Epithelial cell of proximal tubule (primary cell): ENCODE measurements around the gene GRB7. TPM values are rescaled to one million over a fixed set of nuclear protein-coding genes. Genes with fewer than 3 reads are reported as not detected.

ENCODE experiments used
- DNase-seq: peaks from one replicate; pipeline ENCODE4 v3.0.0-alpha.2; 2011; ENCODE audit warnings: low read depth
- H3K4me3 ChIP-seq: 2 replicates; pipeline ENCODE4 v1.5.1; 2011; ENCODE audit warnings: low read depth, mild to moderate bottlenecking, low read length
- CTCF ChIP-seq: conservative IDR thresholded peaks from 2 replicates; pipeline ENCODE4 v1.5.1; 2012; ENCODE audit warnings: low read depth, mild to moderate bottlenecking, low read length
- total RNA-seq: library from RNA; depleted of rRNA; stranded (reverse); fragments of >200 nt; gene quantifications from 2 replicates; pipeline ENCODE4 v1.2.3, GENCODE V29; 2015

The GRB7 gene
- total RNA-seq, 1 donor from 2014 or later = 42.0 TPM

GRCh38 chr17:39781861-39782213 lies 44.1 kb downstream of the GRB7 start:
- TF ChIP-seq CTCF = no peak
- no peak overlapping the region for H3K4me3 ChIP-seq
- DNase-seq = no peak

- no peak for DNase-seq
- H3K4me3 ChIP-seq = no peak overlapping the region
- no peak for TF ChIP-seq CTCF
Measured at GRCh38 chr17:39782481-39782880, 44.7 kb downstream of the GRB7 start.

GRCh38 chr17:39782980-39783379 lies 45.2 kb downstream of the GRB7 start:
- no peak for DNase-seq

DNA sequence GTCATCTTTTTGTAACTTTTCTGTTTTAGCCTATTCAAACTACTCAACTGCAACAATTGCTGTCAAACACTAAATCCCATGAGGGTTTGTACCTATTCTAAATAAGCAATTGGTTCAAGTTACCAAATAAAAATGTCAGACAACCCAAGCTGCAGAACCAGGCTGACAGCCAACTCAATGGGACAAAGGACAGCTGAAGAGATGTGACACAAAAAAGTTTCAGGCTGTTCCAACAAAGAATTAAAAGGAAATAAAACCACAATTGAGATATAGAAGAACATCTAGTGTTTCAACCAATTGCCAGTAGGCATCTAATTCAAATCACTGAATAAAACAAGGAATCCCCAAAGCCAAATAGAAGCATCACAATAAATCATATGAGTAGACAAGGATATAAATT lies 49.3 kb downstream of the GRB7 start:
- no peak overlapping the region for H3K4me3 ChIP-seq
- no peak for DNase-seq
- TF ChIP-seq CTCF = no peak

More at GRCh38 chr17:39782980-39783379, 45.2 kb downstream of the GRB7 start:
- no peak for TF ChIP-seq CTCF
- H3K4me3 ChIP-seq = no peak overlapping the region

DNA sequence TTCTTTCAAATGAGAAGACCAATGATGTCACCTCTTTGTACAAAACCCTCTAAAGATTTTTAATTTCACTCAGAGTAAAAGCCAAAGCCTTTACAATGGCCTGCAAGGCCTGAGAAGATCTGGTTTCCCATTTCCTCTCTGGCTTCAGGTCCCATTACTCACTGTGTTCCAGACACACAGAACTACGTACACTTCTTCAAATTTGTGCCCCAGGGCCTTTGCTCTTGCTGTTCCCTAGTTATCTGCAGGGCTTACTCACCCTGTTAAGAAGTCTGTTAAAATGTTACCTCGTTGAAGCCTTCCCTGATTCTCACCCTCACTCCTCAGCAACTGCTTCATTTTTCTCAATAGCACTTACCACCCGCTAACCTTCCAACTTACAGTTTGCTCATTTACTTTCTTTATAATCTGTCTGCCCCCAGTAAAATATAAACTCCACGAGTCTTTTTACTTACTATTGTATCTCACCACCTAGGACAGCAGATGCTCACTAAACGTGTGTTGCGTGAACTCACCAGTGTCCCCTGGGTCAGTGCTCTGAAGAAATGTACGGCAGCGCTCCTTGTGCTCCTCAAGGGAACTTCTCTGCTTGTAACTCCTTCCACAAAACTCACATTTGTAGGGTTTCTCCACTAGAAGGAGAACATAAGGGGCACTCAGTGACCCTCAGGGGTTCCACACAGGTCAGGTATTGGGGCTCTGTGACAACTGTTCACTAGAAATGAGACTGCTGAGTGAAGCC lies 50.2 kb downstream of the GRB7 start:
- DNase-seq = no peak
- no peak overlapping the region for H3K4me3 ChIP-seq
- TF ChIP-seq CTCF = no peak

- no peak overlapping the region for H3K4me3 ChIP-seq
- no peak for TF ChIP-seq CTCF
- no peak for DNase-seq
Measured at GRCh38 chr17:39791111-39791992, 53.6 kb downstream of the GRB7 start.
